Measurements from ENCODE around the gene MYPN. TPM values are rescaled to one million over a fixed set of nuclear protein-coding genes. Genes with fewer than 3 reads are reported as not detected.
A peak's percentile ranks its signal among the peaks of the same experiment; 100 is the strongest.
"Not testable (repeated sequence)": the region's sequence is repeated elsewhere in the genome, so short reads cannot be mapped to it uniquely, and the experiment has no call there.

Gene MYPN
- total RNA-seq, 1 donor from 2014 or later: not detected

DNA sequence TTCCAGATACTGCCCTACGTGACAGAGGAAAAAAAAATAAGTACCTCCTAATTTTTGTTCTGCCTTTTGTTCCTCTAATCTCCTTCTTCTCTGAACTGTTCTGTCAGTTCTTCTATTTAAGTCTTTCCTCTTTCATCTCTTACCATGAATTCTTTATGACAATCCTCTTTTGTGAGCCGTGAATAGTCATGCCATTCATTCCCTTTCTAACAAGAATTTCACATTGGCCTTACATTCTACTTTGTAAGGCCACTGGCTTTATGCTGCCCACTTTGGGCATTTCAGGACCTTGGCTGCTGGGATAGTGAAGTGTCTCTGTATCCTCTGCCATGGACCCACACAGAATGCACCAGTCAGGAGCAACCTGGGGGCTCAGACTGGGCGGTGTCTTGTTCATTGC lies 69.7 kb downstream of the MYPN start:
- H3K4me1 Mint-ChIP-seq: no peaks in the 10 kb centered on the region
- H3K27ac Mint-ChIP-seq: no peak overlapping the region
- H3K36me3 Mint-ChIP-seq (ENCODE audit: low read depth): no peaks in the 10 kb centered on the region
- intact Hi-C loops (cut with micrococcal nuclease): no loop called here
- peaks cover 10% of the 10 kb centered on the region for H3K27me3 Mint-ChIP-seq
- H3K9me3 Mint-ChIP-seq: no peaks in the 10 kb centered on the region
- H3K4me3 Mint-ChIP-seq: no peak overlapping the region
- no peak for DNase-seq

DNA sequence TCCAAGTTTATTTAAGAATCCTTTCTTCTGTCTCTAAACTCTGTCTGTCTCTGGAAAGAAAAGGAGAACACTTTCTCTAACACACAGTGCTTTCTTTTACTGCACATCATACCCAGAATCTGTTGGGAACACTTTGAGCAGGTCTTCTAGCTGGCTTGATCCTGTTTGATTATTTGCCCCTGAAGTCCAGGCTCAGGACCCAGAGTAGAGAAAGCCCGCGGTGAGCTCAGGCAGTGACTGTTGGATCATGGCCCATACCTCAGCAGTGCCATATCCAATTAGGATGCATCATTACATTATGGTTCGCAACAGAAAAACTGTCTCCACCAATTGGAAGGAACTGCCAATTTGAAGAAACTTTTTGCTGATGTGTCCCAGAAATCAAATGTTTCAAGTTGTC lies 71.2 kb downstream of the MYPN start:
- H3K36me3 Mint-ChIP-seq (ENCODE audit: low read depth): no peaks in the 10 kb centered on the region
- H3K27ac Mint-ChIP-seq: no peak overlapping the region
- H3K4me3 Mint-ChIP-seq: no peak overlapping the region
- H3K9me3 Mint-ChIP-seq: no peaks in the 10 kb centered on the region
- no peaks in the 10 kb centered on the region for H3K4me1 Mint-ChIP-seq
- intact Hi-C loops (cut with micrococcal nuclease): no loop called here
- no peak for DNase-seq
- H3K27me3 Mint-ChIP-seq: peaks cover 17% of the 10 kb centered on the region

DNA sequence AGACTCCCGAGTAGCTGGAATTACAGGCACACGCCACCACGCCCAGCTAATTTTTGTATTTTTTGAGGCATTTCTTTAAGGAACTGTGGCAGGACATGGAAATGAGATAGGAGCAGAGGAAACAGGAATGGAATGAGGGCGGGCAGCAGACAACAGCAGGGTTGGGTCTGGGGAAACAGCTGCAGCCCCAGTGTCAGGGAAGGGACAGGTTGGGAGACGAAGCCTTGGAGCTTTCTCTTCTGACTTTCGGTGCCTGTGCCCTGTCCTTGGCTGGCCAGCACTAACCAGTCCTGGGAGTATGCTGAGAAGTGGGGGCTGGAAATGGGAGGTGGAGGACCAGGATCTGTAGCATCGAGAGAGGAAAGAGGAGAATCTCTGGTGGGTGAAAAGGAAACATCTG lies 75.3 kb downstream of the MYPN start:
- no peak overlapping the region for H3K27ac Mint-ChIP-seq
- DNase-seq: no peak
- H3K4me3 Mint-ChIP-seq: no peak overlapping the region
- H3K36me3 Mint-ChIP-seq (ENCODE audit: low read depth): no peaks in the 10 kb centered on the region
- H3K4me1 Mint-ChIP-seq: no peaks in the 10 kb centered on the region
- H3K9me3 Mint-ChIP-seq: no peaks in the 10 kb centered on the region
- peaks cover 27% of the 10 kb centered on the region for H3K27me3 Mint-ChIP-seq
- intact Hi-C loops (cut with micrococcal nuclease): no loop called here

DNA sequence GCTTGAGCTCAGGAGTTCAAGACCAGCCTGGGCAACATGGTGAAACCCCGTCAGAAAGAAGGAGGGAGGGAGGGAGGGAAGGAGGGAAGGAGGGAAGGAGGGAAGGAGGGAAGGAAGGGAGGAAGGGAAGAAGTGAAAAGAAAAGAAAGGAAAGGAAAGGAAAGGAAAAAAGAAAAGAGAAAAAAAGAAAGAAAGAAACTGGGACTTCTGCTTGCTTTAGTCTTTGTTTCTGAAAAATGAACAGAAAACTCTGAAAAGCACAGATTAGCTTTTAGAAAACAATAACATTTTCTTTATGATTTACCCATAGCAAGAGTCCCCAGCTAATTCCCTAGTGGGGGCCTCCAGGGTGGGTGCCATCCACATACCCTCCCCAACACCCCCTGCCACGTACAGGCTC lies 75.8 kb downstream of the MYPN start:
- Mint-ChIP-seq H3K27ac (no peak overlapping the region), H3K9me3 (no peaks in the 10 kb centered on the region), H3K4me3 (no peak overlapping the region), H3K27me3 (peaks cover 29% of the 10 kb centered on the region), H3K4me1 (no peaks in the 10 kb centered on the region), H3K36me3 (ENCODE audit: low read depth) (no peaks in the 10 kb centered on the region)
- DNase-seq: no peak
- intact Hi-C loops (cut with micrococcal nuclease): no loop called here

DNA sequence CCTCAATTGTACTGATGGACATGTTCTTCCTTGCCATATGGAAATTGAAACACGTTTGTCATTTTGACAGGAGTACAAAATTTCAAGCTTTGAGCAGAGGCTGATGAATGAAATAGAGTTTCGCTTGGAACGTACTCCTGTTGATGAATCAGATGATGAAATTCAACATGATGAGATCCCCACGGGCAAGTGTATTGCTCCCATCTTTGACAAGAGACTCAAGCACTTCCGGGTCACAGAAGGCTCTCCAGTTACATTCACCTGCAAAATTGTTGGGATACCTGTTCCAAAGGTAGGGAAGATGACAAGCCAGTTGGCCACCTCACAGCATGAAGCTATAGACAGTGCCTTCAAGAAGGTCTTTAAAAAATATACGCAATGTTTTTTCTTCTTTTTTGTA lies 79.5 kb downstream of the MYPN start:
- intact Hi-C loops (cut with micrococcal nuclease): no loop called here
- Mint-ChIP-seq H3K9me3 (no peaks in the 10 kb centered on the region), H3K27me3 (peaks cover 49% of the 10 kb centered on the region), H3K36me3 (ENCODE audit: low read depth) (no peaks in the 10 kb centered on the region), H3K4me3 (no peak overlapping the region), H3K27ac (no peak overlapping the region), H3K4me1 (no peaks in the 10 kb centered on the region)
- DNase-seq: no peak

DNA sequence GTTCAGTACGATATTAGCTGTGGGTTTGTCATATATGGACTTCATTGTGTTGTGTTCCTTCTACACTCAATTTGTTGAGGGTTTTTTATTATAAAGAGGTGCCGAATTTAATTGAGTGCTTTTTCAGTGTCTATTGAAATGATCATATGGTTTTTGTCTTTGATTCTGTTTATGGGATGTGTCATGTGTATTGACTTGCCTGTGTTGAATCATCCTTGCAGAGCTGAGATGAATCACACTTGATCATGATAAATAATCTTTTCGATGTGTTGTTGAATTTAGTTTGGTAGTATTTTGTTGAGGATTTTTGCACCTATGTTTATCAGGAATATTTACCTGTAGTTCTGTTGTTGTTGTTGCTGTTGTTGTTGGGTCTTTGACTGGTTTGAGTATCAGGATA lies 82.8 kb downstream of the MYPN start:
- Mint-ChIP-seq H3K9me3 (no peaks in the 10 kb centered on the region), H3K27me3 (peaks cover 45% of the 10 kb centered on the region), H3K4me1 (no peaks in the 10 kb centered on the region), H3K27ac (no peak overlapping the region), H3K36me3 (ENCODE audit: low read depth) (no peaks in the 10 kb centered on the region), H3K4me3 (no peak overlapping the region)
- intact Hi-C loops (cut with micrococcal nuclease): no loop called here
- DNase-seq: no peak

DNA sequence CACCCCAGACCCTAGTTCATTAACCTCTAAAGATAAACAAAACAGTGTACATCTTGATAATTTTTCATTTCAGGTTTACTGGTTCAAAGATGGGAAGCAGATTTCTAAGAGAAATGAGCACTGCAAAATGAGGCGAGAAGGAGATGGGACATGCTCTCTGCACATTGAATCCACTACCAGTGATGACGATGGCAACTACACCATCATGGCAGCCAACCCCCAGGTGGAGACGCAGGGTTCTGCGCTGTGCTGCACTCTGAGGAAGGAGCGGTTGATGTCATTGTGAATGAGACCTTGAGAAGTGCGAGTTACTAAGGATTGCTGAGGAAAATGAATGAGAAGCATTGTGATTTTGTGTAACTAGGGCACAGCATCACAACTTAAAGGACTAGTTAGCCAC lies 85.0 kb downstream of the MYPN start:
- Mint-ChIP-seq H3K4me1 (no peaks in the 10 kb centered on the region), H3K27ac (no peak overlapping the region), H3K27me3 (peaks cover 47% of the 10 kb centered on the region), H3K4me3 (no peak overlapping the region), H3K9me3 (no peaks in the 10 kb centered on the region), H3K36me3 (ENCODE audit: low read depth) (no peaks in the 10 kb centered on the region)
- DNase-seq: no peak
- intact Hi-C loops (cut with micrococcal nuclease): no loop called here

DNA sequence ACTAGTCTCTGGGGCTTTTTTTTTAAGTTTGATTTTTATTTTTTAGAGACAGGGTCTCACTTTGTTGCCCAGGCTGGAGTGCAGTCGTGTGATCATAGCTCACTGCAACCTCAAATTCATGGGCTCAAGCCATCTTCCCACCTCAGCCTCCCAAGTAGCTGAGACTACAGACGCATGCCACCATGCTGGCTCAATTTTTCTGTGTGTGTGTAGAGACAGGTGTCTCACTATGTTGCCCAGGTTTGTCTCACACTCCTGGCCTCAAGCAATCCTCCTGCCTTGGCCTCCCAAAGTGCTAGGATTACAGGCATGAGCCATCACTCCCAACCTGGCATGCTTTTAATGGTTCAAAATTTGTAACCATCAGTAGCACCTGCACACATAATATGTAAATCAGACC lies 86.5 kb downstream of the MYPN start:
- peaks cover 46% of the 10 kb centered on the region for H3K27me3 Mint-ChIP-seq
- H3K4me1 Mint-ChIP-seq, H3K9me3 Mint-ChIP-seq: not testable (repeated sequence)

DNA sequence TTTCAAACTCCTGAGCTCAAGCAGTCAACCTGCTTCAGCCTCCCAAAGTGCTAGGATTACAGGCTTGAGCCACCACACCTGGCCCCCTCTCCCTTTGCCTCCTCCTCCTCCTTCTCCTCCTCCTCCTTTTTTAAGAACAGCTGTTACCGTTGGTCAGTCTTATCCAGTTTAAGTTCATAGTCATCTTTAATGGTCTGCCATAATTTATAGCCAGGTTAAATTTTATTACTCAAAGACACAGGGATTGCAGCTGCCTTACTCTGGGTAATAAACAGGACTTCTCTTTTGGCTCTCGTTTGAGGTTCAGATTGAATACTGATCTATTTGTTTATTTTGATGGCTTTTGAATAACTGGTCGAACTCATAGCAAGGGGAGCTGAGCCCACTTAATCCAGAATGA lies 87.4 kb downstream of the MYPN start:
- no peak overlapping the region for H3K27ac Mint-ChIP-seq
- no peak for DNase-seq
- H3K27me3 Mint-ChIP-seq: peaks cover 47% of the 10 kb centered on the region
- H3K36me3 Mint-ChIP-seq (ENCODE audit: low read depth): no peaks in the 10 kb centered on the region
- H3K9me3 Mint-ChIP-seq: no peaks in the 10 kb centered on the region
- intact Hi-C loops (cut with micrococcal nuclease): no loop called here
- H3K4me3 Mint-ChIP-seq: no peak overlapping the region
- no peaks in the 10 kb centered on the region for H3K4me1 Mint-ChIP-seq

More for the DNA sequence above, 86.5 kb downstream of the MYPN start:
- H3K36me3 Mint-ChIP-seq (ENCODE audit: low read depth); H3K4me3 Mint-ChIP-seq; intact Hi-C loops (cut with micrococcal nuclease); DNase-seq; H3K27ac Mint-ChIP-seq: not testable (repeated sequence)

DNA sequence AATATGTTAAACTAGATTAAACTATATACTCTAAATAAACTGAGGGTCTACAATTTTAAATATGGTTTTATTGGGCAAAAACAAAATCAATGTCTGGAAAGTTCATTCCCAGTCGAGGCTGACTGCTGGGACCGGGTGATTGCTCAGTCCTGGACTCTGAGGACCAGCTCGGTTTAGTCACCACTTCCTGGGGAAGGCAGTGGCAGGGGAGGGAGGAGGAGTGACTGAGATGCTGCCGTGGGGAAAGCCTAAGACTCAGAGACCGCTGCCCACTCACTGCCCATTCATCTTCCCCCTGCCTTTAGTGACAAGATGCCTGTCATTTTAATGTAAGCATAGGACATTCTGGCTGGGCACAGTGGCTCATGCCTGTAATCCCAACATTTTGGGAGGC lies 93.7 kb downstream of the MYPN start:
- Mint-ChIP-seq H3K4me1 (peaks cover 2% of the 10 kb centered on the region), H3K27ac (no peak overlapping the region), H3K4me3 (no peak overlapping the region), H3K27me3 (peaks cover 21% of the 10 kb centered on the region), H3K9me3 (no peaks in the 10 kb centered on the region), H3K36me3 (ENCODE audit: low read depth) (no peaks in the 10 kb centered on the region)
- intact Hi-C loops (cut with micrococcal nuclease): no loop called here
- no peak for DNase-seq

DNA sequence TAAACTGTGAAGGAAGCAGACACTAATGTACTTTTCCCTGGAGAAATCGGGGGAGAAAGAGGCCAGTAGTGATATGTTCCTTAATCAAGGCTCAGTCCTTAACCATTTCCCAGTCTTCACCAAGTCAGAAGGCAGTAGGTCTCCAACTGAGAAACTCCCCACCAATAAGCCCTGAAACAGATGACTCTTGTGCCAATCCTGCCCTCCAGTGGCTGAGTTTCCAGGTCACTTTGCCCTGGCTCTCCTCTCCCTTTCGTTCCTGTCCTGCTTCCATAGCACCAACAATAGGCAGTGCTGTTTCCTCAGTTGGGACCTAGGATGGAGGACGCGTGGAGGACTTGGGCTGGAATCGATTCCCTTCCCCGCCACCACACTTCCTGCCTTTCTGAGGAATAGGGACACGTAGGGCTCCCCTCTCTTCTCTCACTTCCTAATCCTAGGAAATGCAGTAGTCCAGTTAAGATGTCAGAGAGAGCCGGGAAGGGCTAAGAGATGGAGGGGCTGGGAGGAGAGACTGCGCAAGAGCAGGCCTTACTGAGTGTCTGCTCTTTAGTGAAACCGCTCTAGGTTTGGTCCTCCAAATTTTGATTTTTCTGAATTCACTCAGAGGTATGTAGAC lies 99.2 kb downstream of the MYPN start:
- no peaks in the 10 kb centered on the region for H3K36me3 Mint-ChIP-seq (ENCODE audit: low read depth)

DNA sequence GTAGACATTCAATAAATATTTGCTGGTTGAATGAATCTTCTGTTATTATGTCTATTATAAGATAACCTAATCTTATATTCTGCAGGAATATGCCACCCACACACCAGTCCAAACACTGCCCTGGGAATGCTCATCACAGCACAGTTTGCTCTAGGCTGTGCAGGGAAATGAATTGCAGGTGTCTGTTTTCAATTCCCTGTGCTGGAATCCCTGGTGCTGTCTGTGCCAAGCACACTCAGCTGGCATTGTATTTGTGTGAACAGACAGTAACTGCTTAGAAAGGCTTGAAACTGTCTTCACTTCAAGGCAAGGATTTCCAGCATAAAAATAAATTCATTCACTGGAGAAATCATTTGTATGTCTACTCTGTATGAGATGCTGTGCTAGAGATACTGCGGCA lies 102.4 kb downstream of the MYPN start:
- Mint-ChIP-seq H3K9me3 (no peaks in the 10 kb centered on the region), H3K4me1 (no peaks in the 10 kb centered on the region), H3K27ac (no peak overlapping the region), H3K27me3 (peaks cover 13% of the 10 kb centered on the region), H3K36me3 (ENCODE audit: low read depth) (no peaks in the 10 kb centered on the region), H3K4me3 (no peak overlapping the region)
- DNase-seq: no peak
- intact Hi-C loops (cut with micrococcal nuclease): loop anchor here (2.0 to 5.0 kb wide), 2 partner anchors 91 to 137 kb away; no protein-coding TSS in a partner anchor

More for the DNA sequence above, 99.2 kb downstream of the MYPN start:
- no peak overlapping the region for H3K27ac Mint-ChIP-seq
- peak; percentile 67 for DNase-seq
- no peak overlapping the region for H3K4me3 Mint-ChIP-seq
- H3K4me1 Mint-ChIP-seq: no peaks in the 10 kb centered on the region
- H3K27me3 Mint-ChIP-seq: peaks cover 10% of the 10 kb centered on the region
- intact Hi-C loops (cut with micrococcal nuclease): no loop called here
- H3K9me3 Mint-ChIP-seq: no peaks in the 10 kb centered on the region

DNA sequence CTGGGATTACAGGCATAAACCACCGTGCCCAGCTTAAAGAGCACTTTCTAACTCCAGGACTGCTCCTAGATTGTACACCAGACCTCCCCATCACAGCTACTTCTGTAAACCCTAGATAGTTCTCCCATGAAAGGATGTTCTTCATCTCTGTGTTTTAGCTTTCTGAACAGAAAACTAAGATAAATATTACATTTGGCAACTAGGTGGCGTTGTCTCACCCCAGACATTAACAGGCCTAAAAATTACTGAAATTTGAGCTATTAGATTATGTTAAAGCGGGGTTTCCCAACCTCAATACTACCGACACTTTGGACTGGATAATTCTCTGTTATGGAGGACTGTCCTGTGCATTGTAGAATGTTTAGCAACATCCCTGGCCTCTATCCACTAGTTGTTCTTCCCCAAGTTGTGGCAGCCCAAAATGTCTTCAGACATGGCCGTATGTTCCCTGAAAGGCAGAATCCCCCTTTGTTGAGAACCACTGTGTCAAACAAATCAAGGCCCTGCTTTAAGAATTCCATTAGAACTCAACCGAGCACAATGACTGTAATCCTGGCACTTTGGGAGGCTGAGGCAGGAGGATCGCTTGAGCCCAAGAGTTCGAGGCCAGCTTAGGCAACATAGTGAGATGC lies 103.5 kb downstream of the MYPN start:
- DNase-seq: peak; percentile 62
- Mint-ChIP-seq H3K4me1 (no peaks in the 10 kb centered on the region), H3K4me3 (no peak overlapping the region), H3K9me3 (no peaks in the 10 kb centered on the region), H3K27me3 (peaks cover 15% of the 10 kb centered on the region), H3K27ac (no peak overlapping the region), H3K36me3 (ENCODE audit: low read depth) (no peaks in the 10 kb centered on the region)
- intact Hi-C loops (cut with micrococcal nuclease): loop anchor here (2.0 to 5.0 kb wide), 2 partner anchors 89 to 136 kb away; no protein-coding TSS in a partner anchor

DNA sequence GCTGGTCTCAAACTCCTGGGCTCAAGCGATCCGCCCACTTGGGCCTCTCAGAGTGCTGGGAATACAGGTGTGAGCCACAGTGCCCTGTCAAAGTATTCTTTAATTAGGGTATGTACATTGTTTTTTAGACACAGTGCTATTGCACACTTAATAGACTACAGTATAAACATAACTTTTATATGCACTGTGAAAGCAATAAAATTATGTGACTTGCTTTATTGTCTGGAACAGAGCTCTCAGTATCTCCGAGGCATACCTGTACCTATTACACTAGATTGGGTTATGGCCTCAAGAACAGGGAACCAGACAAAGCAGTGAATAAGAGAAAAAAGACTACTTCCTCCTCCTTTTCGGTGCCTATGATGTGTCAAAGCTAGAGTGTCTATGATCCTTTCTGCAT lies 109.5 kb downstream of the MYPN start:
- no peaks in the 10 kb centered on the region for H3K9me3 Mint-ChIP-seq
- H3K27me3 Mint-ChIP-seq: peaks cover 14% of the 10 kb centered on the region
- no peaks in the 10 kb centered on the region for H3K36me3 Mint-ChIP-seq (ENCODE audit: low read depth)
- no peak for DNase-seq
- H3K4me1 Mint-ChIP-seq: no peaks in the 10 kb centered on the region
- no peak overlapping the region for H3K4me3 Mint-ChIP-seq
- no peak overlapping the region for H3K27ac Mint-ChIP-seq
- intact Hi-C loops (cut with micrococcal nuclease): no loop called here

DNA sequence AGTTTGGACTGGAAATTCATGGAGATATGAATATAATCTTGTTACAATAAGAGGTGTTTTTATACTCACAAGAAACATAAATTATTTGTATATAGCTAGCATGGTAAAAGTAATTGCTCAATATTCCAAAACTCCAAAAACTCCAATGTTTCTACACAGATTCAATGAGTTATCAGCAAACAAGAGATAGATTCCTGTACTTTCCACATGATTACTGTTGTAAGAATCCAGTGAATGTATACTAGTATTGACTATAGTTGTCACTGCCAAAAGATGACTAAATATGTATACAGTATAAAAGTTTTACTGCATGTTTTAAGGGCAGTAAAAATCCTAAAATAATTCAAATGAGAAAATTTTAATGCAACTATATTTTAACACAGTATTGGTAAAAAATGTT lies 111.9 kb downstream of the MYPN start:
- no peak overlapping the region for H3K27ac Mint-ChIP-seq
- H3K4me3 Mint-ChIP-seq: no peak overlapping the region
- DNase-seq: no peak
- H3K9me3 Mint-ChIP-seq: no peaks in the 10 kb centered on the region
- no peaks in the 10 kb centered on the region for H3K4me1 Mint-ChIP-seq
- intact Hi-C loops (cut with micrococcal nuclease): no loop called here
- H3K27me3 Mint-ChIP-seq: peaks cover 14% of the 10 kb centered on the region
- no peaks in the 10 kb centered on the region for H3K36me3 Mint-ChIP-seq (ENCODE audit: low read depth)
